HG02884 (cell line): Measurements from ENCODE around the gene ZFP62.

Experiments
- ATAC-seq: cut with Tn5 transposase; IDR thresholded peaks from one replicate; pipeline ENCODE4 v1.9.1; 2021; ENCODE audit warnings: mild to moderate bottlenecking, moderate library complexity; ENCODE audit not compliant: unreplicated experiment

The ZFP62 gene

DNA sequence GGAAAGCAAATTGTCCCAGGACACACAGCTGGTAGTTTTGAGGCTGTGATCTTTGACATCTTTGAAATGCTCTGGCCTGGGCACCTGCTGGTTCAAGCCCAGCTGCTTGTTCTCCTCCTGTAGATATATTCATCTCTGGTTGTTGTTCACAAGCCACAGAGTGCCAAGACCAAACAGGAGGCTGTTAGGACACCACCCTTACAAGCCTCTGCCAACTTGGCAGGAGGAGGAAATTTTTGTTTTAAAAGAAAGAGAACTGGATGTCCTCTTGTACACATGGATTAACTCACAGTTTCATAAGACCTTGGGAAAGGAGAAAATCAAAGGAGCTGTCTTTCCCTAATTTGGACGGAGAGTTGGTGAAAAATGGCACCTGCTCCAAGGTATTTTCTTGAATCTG lies 8.5 kb upstream of the ZFP62 start:
- ATAC-seq: no peak

DNA sequence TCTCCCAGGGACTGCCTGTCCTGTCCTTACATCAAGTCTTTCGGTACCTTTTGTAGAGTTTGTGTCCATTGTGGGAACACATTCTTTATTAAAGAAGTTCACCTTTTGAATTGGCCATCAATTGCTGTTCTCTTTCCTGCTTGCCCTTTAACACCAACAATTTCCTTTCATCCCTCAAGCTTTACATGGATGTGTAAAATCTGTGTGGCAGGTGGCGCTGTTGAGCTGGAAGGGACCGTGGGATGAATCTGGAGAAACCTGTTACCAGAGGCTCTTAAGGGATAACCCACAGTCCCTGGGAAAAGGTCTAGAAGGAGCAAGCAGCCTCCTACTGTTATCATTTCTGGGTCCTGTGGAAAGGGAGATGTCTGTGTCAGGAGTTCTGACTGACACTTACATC lies 7.9 kb upstream of the ZFP62 start:
- ATAC-seq: no peak

DNA sequence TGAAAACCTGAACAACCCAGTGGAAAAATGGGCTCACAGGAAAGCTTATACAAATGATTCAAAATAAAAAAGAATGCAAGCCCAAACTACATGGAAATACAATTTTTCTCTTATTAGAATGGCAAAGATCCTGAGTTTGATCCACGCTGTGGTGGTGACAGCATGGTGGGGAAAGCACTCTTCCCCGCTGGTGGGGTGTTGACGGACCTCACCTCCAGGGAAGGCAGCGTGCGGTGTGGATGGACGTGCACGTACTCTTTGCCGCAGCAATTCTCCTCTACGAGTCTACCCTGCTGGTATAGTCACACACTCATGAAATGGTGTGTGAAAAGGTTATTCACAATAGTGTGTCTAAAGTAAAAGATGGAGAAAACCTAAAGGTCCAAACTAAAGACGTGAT lies 5.9 kb upstream of the ZFP62 start:
- ATAC-seq: no peak

- ATAC-seq: no peak
Observed at GRCh38 chr5:180865981-180866695, 5.1 kb upstream of the ZFP62 start.

DNA sequence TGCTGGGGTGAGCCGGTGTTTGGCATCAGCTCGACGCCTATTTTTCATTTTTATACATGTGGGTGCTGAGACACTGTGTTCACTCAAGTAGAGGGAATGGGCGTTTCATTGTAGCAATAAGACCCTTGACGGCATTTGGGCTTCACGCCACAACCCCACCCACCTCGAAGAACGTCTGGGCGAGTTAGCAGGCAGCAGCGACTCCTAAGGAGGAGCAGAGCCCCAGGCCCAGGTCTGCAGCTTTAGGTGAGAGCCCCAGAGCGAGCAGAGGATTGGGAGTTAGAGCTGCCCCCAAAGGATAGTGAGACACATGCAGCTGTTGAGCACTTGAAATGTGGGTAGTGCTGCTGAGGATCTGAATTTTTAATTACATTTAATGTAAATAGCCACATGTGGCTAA lies 1.6 kb upstream of the ZFP62 start:
- ATAC-seq: no peak

DNA sequence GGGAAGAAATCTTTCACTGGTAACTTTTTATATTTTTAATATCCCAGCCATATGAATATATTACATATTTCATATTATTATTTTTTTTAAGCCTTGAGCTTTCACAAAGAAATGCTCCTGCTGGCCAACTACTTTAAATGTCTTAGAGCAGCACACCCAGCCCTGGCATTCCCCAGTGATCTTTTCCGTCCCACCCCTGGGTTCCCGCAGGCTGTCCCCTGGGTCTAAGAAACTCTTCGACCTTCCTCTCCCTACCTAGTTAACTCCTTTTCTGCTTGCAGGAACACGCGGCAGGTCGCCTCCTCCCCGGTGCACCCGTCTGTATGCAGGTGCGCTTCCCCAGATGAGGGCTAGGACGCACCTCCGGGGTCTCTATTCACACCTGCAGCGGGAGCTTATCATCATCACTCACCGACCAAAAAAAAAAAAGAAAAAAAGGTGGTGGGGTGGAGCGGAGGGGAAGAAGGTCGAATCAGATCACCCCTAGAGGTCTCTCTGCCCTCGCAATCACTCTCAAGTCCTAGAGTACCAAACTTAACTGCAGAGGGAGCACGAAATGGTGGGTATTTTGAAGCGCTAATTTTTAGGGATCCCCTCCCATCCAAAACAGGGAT lies 696 bp downstream of the ZFP62 start:
- ATAC-seq: peak; percentile 41

GRCh38 chr5:180858586-180858985 lies 2.5 kb downstream of the ZFP62 start:
- no peak for ATAC-seq

- ATAC-seq: no peak
Observed at GRCh38 chr5:180853848-180854176, 7.3 kb downstream of the ZFP62 start.

DNA sequence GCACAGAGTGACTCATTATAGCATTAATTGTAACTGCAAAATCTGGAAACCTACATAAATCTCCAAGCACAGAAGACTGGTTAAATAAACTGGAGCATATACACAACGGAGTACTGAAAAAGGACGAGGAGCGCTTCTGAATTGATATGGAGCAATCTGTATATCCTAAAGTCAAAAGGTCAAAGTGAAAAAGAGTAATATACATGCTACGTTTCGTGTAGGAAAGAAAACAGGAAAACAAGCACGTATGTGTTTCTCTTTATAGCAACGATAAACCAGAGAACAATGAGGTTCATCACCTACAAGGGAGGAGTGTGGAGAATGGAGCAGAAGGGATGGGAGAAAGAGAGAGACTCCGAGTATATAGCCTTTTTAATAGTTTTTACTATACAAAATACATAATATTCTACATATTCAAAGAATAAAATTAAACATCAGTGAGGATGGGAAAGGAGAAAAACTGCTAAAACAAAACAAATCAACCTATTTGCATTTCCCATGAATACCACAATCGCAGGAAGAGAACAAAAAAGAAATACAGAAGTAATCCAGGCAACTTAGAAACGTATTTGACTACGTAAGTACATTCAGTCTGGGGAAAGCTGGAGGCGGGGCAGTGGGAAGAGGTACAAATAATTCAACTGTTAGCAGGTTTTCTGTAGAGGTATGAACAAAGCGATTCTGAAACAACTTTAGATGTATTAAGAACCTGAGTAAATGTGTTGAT lies 7.8 kb downstream of the ZFP62 start:
- no peak for ATAC-seq

GRCh38 chr5:180852495-180852894 lies 8.6 kb downstream of the ZFP62 start:
- no peak for ATAC-seq

DNA sequence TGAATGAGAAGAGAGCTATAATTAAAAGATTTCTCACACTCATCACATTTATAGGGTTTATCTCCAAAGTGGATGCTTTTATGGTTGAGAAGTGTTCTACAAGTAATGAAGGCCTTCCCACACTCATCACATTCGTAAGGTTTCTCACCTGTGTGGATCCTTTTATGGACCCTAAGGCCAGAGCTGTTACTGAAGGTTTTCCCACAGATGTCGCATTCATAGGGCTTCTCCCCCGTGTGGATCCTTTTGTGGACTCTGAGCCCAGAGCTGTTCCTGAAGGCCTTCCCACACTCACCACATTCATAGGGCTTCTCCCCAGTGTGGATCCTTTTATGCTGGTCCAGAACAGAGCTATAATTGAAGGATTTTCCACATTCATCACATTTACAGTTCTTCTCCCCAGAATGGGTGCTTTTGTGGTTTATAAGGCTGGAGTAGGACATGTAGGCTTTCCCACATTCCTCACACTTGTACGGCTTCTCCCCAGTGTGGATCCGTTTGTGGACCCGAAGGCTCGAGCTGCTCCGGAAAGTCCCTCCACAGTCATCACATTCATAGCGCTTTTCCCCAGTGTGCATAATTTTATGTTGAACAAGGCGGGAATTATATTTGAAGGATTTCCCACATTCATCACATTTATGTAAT lies 10.5 kb downstream of the ZFP62 start:
- no peak for ATAC-seq

DNA sequence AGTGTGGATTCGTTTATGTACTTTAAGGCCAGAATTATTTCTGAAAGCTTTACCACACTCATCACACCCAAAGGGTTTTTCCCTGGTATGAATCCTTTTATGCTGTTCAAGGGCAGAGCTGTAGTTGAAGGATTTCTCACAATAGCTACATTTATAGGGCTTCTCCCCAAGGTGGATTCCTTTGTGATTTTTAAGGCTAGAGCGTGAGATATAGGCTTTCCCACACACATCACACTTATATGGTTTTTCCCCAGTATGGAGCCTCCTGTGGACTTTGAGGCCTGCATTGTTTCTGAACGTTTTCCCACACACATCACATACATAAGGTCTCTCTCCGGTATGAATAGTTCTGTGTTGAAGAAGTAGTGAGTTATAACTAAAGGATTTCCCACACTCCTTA lies 11.2 kb downstream of the ZFP62 start:
- ATAC-seq: no peak

DNA sequence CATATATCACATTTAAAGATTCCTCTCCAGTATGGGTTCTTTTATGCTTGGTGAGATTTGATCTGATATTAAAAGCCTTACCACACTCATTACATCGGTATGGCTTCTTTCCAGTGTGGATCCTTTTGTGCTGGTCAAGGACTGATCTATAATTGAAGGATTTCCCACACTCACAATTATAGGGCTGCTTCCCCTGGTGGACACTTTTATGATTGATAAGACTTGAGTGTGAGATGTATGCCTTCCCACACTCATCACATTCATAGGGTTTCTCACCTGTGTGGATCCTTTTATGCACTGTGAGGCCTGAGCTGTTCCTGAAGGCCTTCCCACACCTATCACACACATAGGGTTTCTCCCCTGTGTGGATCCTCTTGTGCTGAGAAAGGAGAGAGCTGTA lies 12.2 kb downstream of the ZFP62 start:
- no peak for ATAC-seq

- ATAC-seq: no peak
Observed at GRCh38 chr5:180848265-180848664, 12.8 kb downstream of the ZFP62 start.

GRCh38 chr5:180847026-180847425 lies 14.1 kb downstream of the ZFP62 start:
- no peak for ATAC-seq

GRCh38 chr5:180844858-180845257 lies 16.2 kb downstream of the ZFP62 start:
- ATAC-seq: no peak

- ATAC-seq: no peak
Observed at GRCh38 chr5:180844432-180844831, 16.6 kb downstream of the ZFP62 start.

DNA sequence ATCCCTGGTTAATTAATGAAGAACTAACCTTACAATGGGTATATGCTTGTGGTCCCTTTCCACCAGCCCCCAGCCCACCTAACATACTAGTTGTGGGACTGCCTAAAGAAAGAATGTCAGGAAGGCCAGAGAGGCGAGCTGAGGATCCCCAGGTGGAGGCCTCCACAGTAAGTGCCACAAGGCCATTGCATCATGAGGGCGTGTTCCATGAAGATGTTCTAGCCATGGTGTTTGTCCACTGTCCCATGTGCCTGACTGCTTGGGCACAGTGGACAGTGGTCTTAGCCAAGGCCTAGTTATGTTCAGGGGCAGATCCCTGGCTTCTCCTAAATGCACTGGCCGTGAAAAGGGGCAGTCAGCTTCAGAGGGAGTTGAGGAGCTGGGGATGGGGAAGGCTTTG lies 21.1 kb downstream of the ZFP62 start:
- ATAC-seq: no peak

GRCh38 chr5:180839227-180839626 lies 21.8 kb downstream of the ZFP62 start:
- no peak for ATAC-seq

- no peak for ATAC-seq
Observed at GRCh38 chr5:180837478-180837877, 23.6 kb downstream of the ZFP62 start.

DNA sequence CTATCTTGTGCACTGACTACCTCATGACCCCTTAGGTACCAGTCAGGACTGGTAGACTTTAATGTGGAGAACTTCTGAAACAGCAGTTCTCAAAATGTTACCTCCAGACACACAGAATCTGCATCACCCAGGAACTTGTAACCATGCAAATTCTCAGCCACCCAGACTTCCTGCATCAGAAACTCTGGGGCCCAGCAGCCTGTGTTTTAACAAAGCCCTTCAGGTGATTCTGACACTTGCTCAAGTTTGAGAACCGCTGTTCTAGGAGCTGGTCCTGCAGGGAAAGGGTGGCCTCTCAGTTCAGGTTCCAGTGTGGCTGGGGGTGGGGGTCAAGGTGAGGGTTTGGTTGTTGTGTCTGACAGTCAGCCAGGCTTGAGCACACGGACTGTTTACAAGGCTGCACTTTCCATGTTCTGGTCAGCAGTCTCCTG lies 28.4 kb downstream of the ZFP62 start:
- ATAC-seq: peak; percentile 46
